Neuronal stem cell (in vitro differentiated cells): Measurements from ENCODE around the gene THADA.
"Not testable (repeated sequence)": the region's sequence is repeated elsewhere in the genome, so short reads cannot be mapped to it uniquely, and the experiment has no call there.

Experiments
- DNase-seq: peaks from one replicate; pipeline ENCODE4 v3.0.0-alpha.2; 2013; ENCODE audit warnings: low spot score
- H2AFZ ChIP-seq: one replicate; pipeline ENCODE4 v1.6.1; 2013; ENCODE audit warnings: mild to moderate bottlenecking, low read length, inconsistent platforms
- H2AK5ac ChIP-seq: 2 replicates; pipeline ENCODE4 v1.6.1; 2013; ENCODE audit warnings: low read depth, mild to moderate bottlenecking, inconsistent platforms, low read length, moderate library complexity, mixed read lengths
- H2BK120ac ChIP-seq: 2 replicates; pipeline ENCODE4 v1.6.1; 2013; ENCODE audit warnings: low read depth, mild to moderate bottlenecking, inconsistent platforms, low read length, moderate library complexity, mixed read lengths
- H2BK12ac ChIP-seq: one replicate; pipeline ENCODE4 v1.6.1; 2013; ENCODE audit warnings: low read length, inconsistent platforms
- H2BK15ac ChIP-seq: 2 replicates; pipeline ENCODE4 v1.6.1; 2013; ENCODE audit warnings: mild to moderate bottlenecking, low read length, inconsistent platforms, mixed read lengths
- H2BK5ac ChIP-seq: one replicate; pipeline ENCODE4 v1.6.1; 2013; ENCODE audit warnings: inconsistent platforms, mild to moderate bottlenecking, low read length, moderate library complexity
- H3K14ac ChIP-seq: one replicate; pipeline ENCODE4 v1.6.1; 2013; ENCODE audit warnings: low read length, inconsistent platforms
- H3K18ac ChIP-seq: 2 replicates; pipeline ENCODE4 v1.6.1; 2013; ENCODE audit warnings: low read length, inconsistent platforms
- H3K23ac ChIP-seq: 2 replicates; pipeline ENCODE4 v1.6.1; 2013; ENCODE audit warnings: low read depth, mild to moderate bottlenecking, mixed read lengths, low read length, inconsistent platforms; ENCODE audit not compliant: poor library complexity
- H3K27ac ChIP-seq: replicated peaks from 3 replicates; pipeline ENCODE4 v1.5.1; 2013; ENCODE audit warnings: low read length, inconsistent platforms
- H3K27me3 ChIP-seq, 3 experiments: 2 replicates each; pipeline ENCODE4 v1.6.1; 2013; ENCODE audit warnings: low read length in 3 of 3, mild to moderate bottlenecking in 2 of 3, inconsistent platforms in 1 of 3, low read depth in 1 of 3, mixed read lengths in 1 of 3, moderate library complexity in 1 of 3; ENCODE audit not compliant: control insufficient read depth in 3 of 3, insufficient read depth in 3 of 3
- H3K36me3 ChIP-seq, 2 donors: replicated peaks in 1 of 2; 2 replicates each; pipeline ENCODE4 v1.6.1; 2013; ENCODE audit warnings: low read length in 2 of 2; ENCODE audit not compliant: control insufficient read depth in 2 of 2, insufficient read depth in 2 of 2
- H3K4ac ChIP-seq: 2 replicates; pipeline ENCODE4 v1.6.1; 2013; ENCODE audit warnings: inconsistent platforms, mild to moderate bottlenecking, low read length, moderate library complexity
- H3K4me1 ChIP-seq, 2 donors: 1 replicate in 1 of 2; 2 replicates in 1 of 2; pipeline ENCODE4 v1.6.1; 2013; ENCODE audit warnings: low read length in 2 of 2, low read depth in 1 of 2; ENCODE audit not compliant: control insufficient read depth in 2 of 2, insufficient read depth in 1 of 2
- H3K4me2 ChIP-seq: one replicate; pipeline ENCODE4 v1.6.1; 2013; ENCODE audit warnings: mild to moderate bottlenecking, low read length, inconsistent platforms; ENCODE audit not compliant: insufficient read depth, poor library complexity, severe bottlenecking
- H3K4me3 ChIP-seq, 2 donors: 2 replicates each; pipeline ENCODE4 v1.5.1; 2013; ENCODE audit warnings: low read length in 2 of 2, mild to moderate bottlenecking in 2 of 2, inconsistent platforms in 1 of 2, moderate library complexity in 1 of 2
- H3K79me1 ChIP-seq: one replicate; pipeline ENCODE4 v1.6.1; 2013; ENCODE audit warnings: low read depth, mild to moderate bottlenecking, inconsistent platforms, low read length, moderate library complexity
- H3K9ac ChIP-seq: one replicate; pipeline ENCODE4 v1.6.1; 2013; ENCODE audit warnings: mild to moderate bottlenecking, low read depth, low read length, inconsistent platforms; ENCODE audit not compliant: poor library complexity
- H3K9me3 ChIP-seq, 2 donors: replicated peaks in 1 of 2; 2 replicates each; pipeline versions ENCODE3 to v1.6.1; 2013; ENCODE audit warnings: low read length in 2 of 2, mild to moderate bottlenecking in 2 of 2, inconsistent platforms in 1 of 2, low read depth in 1 of 2, mixed read lengths in 1 of 2, moderate library complexity in 1 of 2; ENCODE audit not compliant: control insufficient read depth in 2 of 2, insufficient read depth in 1 of 2
- H4K8ac ChIP-seq: one replicate; pipeline ENCODE4 v1.6.1; 2013; ENCODE audit warnings: low read depth, mild to moderate bottlenecking, inconsistent platforms, low read length, moderate library complexity
- H4K91ac ChIP-seq: one replicate; pipeline ENCODE4 v1.6.1; 2013; ENCODE audit warnings: low read length, low read depth, mild to moderate bottlenecking, inconsistent platforms; ENCODE audit not compliant: poor library complexity
- WGBS, 2 donors: extraction: QIAGEN DNeasy Blood & Tissue Kit; methylation state at CpG; one replicate each; pipeline ENCODE4 v1.1.7; 2013; ENCODE audit warnings: missing lambda C conversion rate in 2 of 2, mixed read lengths in 1 of 2; ENCODE audit not compliant: insufficient read length in 2 of 2, insufficient replicate concordance in 1 of 2; ENCODE audit errors: extremely low coverage in 2 of 2; 5-methylcytosine and 5-hydroxymethylcytosine counted together

THADA gene

GRCh38 chr2:43450617-43451016 is 145.2 kb downstream of the THADA start:
- Histone ChIP-seq H2BK15ac (no peak overlapping the region), H3K4ac (no peak overlapping the region), H3K79me1 (no peaks in the 10 kb centered on the region), H3K9ac (no peak overlapping the region), H3K4me3 (no peak overlapping the region), H4K91ac (no peak overlapping the region), H3K9me3 (peaks cover 0 to 2% of the 10 kb centered on the region in 2 donors), H3K14ac (no peak overlapping the region), H3K4me2 (no peak overlapping the region), H3K27me3 (no peaks in the 10 kb centered on the region), H2AFZ (no peak overlapping the region), H2BK12ac (no peak overlapping the region), H2AK5ac (no peak overlapping the region), H3K36me3 (no peaks in the 10 kb centered on the region), H3K18ac (no peak overlapping the region), H3K4me1 (peaks cover 4 to 11% of the 10 kb centered on the region in 2 donors), H3K23ac (no peak overlapping the region), H3K27ac (no peak overlapping the region), H2BK5ac (no peak overlapping the region), H2BK120ac (no peak overlapping the region), H4K8ac (no peak overlapping the region)
- no peak for DNase-seq
- no CpG with 5 or more reads among the region's 1 CpG for WGBS, 2 donors

GRCh38 chr2:43448822-43449110 is 147.1 kb downstream of the THADA start:
- H3K18ac ChIP-seq, result no peak overlapping the region
- no peaks in the 10 kb centered on the region for H3K27me3 ChIP-seq
- H4K91ac ChIP-seq, result no peak overlapping the region
- peaks cover 6 to 8% of the 10 kb centered on the region in 2 donors for H3K4me1 ChIP-seq
- no peak overlapping the region for H2AFZ ChIP-seq
- H2BK15ac ChIP-seq, result no peak overlapping the region
- H2BK120ac ChIP-seq, result no peak overlapping the region
- no peak for DNase-seq
- no peak overlapping the region for H3K4me3 ChIP-seq
- no peak overlapping the region for H2BK12ac ChIP-seq
- no peak overlapping the region for H3K23ac ChIP-seq
- WGBS, 2 donors, result no CpG with 5 or more reads among the region's 1 CpG
- no peak overlapping the region for H4K8ac ChIP-seq
- H3K79me1 ChIP-seq, result no peaks in the 10 kb centered on the region
- no peak overlapping the region for H3K4me2 ChIP-seq
- no peak overlapping the region for H3K9ac ChIP-seq
- H3K14ac ChIP-seq, result no peak overlapping the region
- peak overlapping the region; percentile 35 for H3K27ac ChIP-seq
- H3K9me3 ChIP-seq, result peaks cover 0 to 2% of the 10 kb centered on the region in 2 donors
- H3K4ac ChIP-seq, result no peak overlapping the region
- no peak overlapping the region for H2AK5ac ChIP-seq
- H3K36me3 ChIP-seq, result no peaks in the 10 kb centered on the region
- no peak overlapping the region for H2BK5ac ChIP-seq

GRCh38 chr2:43448011-43448821 is 147.6 kb downstream of the THADA start:
- H3K4ac ChIP-seq, result no peak overlapping the region
- peaks cover 0 to 2% of the 10 kb centered on the region in 2 donors for H3K9me3 ChIP-seq
- no peaks in the 10 kb centered on the region for H3K27me3 ChIP-seq
- no peak overlapping the region for H3K4me3 ChIP-seq
- H3K79me1 ChIP-seq, result no peaks in the 10 kb centered on the region
- H3K36me3 ChIP-seq, result no peaks in the 10 kb centered on the region
- no peak overlapping the region for H2BK5ac ChIP-seq
- H2AFZ ChIP-seq, result no peak overlapping the region
- no peak overlapping the region for H3K18ac ChIP-seq
- H3K14ac ChIP-seq, result no peak overlapping the region
- no peak for DNase-seq
- no peak overlapping the region for H2BK12ac ChIP-seq
- H3K4me2 ChIP-seq, result no peak overlapping the region
- H2BK15ac ChIP-seq, result no peak overlapping the region
- no peak overlapping the region for H3K23ac ChIP-seq
- H2AK5ac ChIP-seq, result no peak overlapping the region
- H3K9ac ChIP-seq, result no peak overlapping the region
- no CpG with 5 or more reads among the region's 5 CpGs for WGBS, 2 donors
- no peak overlapping the region for H2BK120ac ChIP-seq
- peak overlapping the region; percentile 35 for H3K27ac ChIP-seq
- H4K8ac ChIP-seq, result no peak overlapping the region
- peaks cover 6 to 8% of the 10 kb centered on the region in 2 donors for H3K4me1 ChIP-seq
- H4K91ac ChIP-seq, result no peak overlapping the region

GRCh38 chr2:43446755-43447154 is 149.1 kb downstream of the THADA start:
- H4K91ac ChIP-seq, H4K8ac ChIP-seq, DNase-seq, H3K4me3 ChIP-seq, H3K18ac ChIP-seq, H2BK15ac ChIP-seq, H2AK5ac ChIP-seq, H3K27ac ChIP-seq, H2BK120ac ChIP-seq, H3K4ac ChIP-seq, H3K27me3 ChIP-seq, H2AFZ ChIP-seq, H3K4me1 ChIP-seq, H3K23ac ChIP-seq, H3K4me2 ChIP-seq, H3K14ac ChIP-seq, H3K36me3 ChIP-seq, H2BK12ac ChIP-seq, H3K9ac ChIP-seq, H3K79me1 ChIP-seq, H2BK5ac ChIP-seq, H3K9me3 ChIP-seq: not testable (repeated sequence)
- no CpG with 5 or more reads among the region's 4 CpGs for WGBS, 2 donors
